GM21528 (cell line): Measurements from ENCODE around the gene FNBP1.
"Not testable (repeated sequence)": the region's sequence is repeated elsewhere in the genome, so short reads cannot be mapped to it uniquely, and the experiment has no call there.

Source experiments
- ATAC-seq: cut with Tn5 transposase; IDR thresholded peaks from one replicate; pipeline ENCODE4 v1.9.1; 2021; ENCODE audit warnings: mild to moderate bottlenecking, moderate library complexity; ENCODE audit not compliant: unreplicated experiment, low FRiP score

FNBP1 gene

DNA sequence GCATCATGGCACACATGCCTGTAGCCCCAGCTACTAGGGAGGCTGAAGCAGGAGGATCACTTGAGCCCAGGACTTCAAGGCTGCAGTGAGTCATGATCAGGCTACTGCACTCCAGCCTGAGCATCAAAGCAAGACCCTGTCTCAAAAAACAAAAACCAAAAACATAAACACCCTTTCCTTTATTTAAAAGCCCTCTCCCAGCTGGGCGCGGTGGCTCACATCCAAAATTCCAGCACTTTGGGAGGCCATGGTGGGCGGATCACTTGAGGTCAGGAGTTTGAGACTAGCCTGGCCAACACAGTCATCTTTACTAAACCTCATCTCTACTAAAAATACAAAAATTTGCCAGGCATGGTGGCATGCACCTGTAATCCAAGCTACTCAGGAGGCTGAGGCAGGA, 45.3 kb downstream of the FNBP1 start:
- ATAC-seq, result not testable (repeated sequence)

DNA sequence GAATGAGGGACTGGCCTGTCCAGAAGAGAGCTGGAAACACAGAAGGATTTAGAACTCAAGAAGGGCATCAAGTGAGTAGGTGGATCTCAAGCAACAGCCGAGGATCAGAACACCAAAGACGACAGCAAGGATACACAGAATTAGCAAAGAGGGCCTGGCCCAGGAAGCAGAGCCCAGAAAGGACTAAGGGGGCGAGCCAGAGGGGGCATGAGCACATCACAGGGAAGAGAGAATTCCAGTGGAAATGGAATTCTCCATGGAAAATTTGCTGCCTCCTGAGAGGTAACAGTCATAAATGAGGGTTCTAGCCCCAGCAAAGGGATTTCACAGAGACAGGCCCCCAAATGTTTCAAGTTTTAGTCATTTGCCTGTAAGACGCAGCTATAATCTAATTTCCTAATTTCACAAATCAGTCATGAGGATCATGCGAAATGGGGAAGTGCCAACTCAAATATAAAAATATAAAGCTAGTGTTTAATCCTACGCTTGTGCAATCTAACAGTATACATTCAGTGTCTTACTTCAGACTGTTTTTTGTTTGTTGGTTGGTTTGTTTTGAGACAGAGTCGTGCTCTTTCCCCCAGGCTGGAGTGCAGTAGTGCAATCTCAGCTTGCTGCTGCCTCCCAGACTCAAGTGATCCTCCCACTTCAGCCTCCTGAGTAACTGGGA, 46.7 kb downstream of the FNBP1 start:
- ATAC-seq, result no peak

DNA sequence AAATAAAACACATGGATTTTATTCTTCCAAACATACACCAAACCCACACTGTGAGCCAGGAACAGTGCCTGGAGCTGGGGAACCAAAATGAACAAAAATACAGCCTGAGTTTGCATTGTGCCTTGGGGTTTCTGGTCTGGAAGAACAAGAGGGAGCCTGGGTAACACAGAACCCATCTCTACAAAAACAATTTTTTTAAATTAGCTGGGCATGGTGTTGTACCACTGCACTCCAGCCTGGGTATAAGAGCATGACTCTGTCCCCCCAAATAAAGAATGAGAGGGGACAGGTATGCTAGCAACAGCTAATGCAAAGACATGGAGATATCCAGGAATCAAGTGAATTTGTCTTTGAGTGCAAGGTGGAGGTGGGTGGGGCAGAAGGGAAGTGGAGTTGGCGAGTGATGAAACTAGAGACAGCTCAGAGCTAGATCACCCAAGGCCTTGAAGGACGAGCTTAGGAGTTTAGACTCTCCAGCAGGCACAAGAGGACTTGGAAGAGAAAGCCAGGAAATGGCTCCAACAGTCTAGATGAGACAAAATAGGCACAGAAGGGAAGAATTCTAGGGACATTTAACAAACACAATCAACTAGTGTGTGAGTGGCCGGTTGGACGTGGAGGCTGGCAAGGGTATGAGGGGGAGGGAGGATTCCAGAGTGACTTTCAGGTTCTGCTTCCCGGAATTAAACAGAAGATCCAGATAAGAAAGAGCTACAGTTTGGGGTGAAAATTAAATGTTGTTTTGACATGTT, 47.4 kb downstream of the FNBP1 start:
- no peak for ATAC-seq

DNA sequence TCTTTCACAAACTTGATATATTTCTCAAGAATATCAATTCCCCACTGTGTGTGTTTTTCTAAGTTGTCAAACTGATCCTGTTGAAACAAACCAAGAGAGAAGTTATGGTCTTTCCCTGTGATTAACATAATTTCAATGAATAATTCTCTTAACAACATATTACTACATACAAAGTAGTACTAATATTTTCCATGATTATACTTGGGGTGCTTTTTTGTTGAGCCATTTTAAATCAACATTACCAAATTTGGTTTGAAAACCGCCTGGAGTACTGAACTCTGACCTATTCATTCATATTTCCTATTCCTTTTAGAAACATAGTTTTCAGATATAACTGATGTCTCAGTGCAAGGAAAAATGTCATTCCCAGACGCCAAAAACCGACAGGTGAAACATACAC, 48.1 kb downstream of the FNBP1 start:
- no peak for ATAC-seq

DNA sequence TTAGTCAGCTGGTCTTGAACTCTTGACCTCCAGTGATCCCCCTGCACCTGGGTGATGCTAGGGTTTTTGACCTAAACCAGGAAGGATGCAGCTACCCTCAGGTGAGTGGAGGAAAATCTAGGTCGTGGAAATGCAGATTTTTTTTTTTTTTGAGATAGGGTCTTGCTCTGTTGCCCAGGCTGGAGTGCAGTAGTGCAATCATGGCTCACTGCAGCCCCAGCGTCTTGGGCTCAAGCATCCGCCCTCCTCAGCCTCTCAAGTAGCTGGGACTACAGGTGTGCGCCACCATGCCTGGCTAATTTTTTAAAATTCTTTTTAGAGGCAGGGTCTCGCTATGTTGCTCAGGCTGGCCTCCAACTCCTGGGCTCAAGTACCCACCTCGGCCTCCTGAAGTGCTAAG, 51.9 kb downstream of the FNBP1 start:
- not testable (repeated sequence) for ATAC-seq

DNA sequence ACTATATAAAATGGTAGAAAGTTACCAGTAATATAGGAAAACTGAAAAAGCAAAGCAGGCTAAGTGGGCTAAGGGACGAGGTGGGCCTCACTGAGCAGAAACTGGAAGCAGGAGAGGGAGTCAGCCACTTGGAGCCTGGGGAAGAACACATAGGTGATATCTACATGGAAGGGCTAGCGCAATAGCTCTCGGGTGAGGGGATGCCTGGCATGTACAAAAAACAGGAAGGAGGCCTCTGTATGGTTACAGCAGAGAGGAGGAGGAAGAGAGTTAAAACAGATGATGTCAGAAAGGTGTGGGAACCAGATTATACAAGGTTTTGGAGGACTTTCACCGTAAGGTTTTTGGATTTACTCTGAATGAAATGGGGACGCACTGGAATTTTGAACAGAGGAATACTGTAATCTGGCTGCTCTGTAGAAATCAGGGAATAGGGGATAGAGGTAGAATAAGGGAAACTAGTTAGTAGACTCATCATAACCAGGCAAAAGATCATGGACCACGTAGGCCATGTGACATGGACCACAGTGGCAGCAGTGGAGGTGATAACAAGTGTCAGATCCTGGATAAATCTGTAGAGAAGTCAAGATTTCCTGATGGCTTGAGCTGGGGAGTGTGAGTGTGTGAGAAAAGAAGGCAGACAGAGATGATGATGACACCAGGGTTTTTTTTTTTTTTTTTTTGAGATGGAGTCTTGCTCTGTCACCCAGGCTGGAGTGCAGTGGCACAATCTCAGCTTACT, 52.5 kb downstream of the FNBP1 start:
- ATAC-seq, result no peak

DNA sequence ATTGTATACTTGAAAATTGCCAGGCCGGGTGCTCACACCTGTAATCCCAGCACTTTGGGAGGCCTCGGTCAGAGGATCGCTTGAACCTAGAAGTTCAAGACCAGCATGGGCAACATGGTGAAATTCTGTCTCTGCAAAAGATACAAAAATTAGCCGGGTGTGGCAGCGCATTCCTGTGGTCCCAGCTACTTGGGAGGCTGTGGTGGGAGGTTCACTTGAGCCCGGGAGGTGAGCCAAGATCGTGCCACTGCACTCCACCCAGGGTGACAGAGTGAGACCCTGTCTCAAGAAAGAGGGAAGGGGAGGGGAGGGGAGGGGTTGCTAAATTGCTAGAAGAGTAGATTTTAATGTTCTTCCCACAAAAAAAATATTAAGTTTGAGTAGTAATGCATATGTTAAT, 53.2 kb downstream of the FNBP1 start:
- ATAC-seq, result no peak

DNA sequence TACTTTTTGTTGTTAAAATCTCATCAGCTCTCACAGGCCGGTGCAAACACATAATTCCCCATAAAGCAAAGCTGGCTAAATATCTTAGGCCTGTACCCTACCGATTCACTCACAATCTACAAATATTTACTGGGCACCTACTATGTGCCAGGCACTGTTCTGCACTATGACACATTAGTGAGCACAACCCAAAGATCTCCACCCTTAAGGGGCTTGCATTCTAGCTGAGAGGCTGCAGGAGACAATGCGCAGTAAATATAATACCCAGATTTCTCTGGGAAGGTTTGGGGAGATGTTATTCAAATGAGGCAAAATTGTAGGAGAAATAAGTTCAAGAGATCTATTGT, 53.7 kb downstream of the FNBP1 start:
- peak; percentile 10 for ATAC-seq

DNA sequence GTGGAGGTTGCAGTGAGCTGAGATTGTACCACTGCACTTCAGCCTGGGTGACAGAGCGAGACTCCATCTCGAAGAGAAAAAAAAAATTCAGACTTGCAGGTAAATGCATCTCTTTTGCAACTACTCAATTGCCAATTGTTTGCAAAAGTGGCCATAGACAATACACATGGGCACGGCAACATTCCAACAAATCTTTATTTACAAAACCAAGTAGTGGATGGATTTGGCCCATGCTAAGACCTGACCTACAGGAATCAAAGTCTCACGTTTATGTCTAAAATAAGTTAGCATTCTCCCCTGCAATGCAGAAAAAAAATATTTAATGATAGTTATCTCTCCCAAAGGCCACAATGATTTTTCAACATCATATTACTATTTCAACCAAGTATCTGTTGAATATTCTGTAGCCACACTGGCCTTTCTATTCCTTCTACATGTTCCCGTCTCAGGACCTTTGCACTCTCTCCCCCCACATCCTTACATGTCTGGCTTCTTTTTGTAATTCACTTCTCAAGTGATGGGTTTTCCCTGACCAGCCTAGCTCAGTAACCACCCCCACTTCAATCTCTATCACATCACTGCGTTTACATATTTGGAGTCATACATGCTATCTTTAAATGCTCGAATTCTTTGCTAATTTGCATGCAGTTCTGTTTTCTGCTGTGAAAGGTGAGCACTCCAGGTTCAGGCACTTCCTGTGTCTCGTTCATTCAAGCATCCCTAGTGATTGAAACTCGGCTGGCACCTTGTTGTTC, 54.2 kb downstream of the FNBP1 start:
- peak; percentile 52 for ATAC-seq

DNA sequence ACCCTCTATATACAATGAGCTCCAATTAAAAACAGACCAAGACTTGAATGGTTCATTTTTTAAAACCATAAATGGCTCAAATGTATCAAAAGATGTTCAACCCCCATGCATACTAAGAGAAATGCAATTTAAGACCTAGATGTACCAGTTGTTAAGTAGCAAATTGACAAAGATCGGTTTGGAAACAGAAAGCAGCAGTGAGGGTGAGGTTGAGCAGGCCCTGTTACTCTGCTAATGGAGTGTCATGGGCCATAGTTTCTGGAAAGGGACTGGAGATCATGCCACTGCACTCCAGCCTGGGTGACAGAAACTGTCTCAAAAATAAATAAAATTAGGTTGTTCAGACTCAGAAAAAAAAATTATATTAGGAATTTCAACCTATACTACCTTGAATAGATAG, 55.0 kb downstream of the FNBP1 start:
- no peak for ATAC-seq

DNA sequence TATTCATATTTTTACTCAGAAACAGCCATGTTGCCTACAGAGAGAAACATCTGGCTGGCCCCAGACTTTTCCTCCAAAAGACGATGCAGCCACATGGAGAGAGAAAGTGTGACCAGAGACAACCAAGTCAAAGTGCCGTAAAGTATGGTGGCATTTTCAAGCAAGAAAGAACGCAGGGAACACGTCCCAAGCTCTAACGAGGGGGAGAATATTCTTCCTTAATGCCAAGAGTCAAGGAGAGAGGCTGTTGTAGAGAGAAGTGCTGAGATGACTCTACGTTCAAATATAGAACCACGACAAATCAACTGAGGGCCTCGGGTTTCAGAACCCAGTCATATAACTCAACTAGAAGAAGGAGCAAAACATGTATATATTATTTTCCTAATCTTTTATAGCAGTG, 55.9 kb downstream of the FNBP1 start:
- no peak for ATAC-seq

DNA sequence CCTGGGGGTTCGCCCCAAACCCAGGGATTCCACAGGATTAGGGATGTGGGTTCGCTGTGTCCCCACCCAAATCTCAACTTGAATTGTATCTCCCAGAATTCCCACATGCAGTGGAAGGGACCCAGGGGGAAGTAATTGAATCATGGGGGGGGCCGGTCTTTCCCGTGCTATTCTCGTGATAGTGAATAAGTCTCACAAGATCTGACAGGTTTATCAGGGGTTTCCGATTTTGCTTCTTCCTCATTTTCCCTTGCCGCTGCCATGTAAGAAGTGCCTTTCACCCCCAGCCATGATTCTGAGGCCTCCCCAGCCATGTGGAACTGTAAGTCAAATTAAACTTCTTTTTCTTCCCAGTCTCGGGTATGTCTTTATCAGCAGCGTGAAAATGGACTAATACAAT, 58.4 kb downstream of the FNBP1 start:
- not testable (repeated sequence) for ATAC-seq

DNA sequence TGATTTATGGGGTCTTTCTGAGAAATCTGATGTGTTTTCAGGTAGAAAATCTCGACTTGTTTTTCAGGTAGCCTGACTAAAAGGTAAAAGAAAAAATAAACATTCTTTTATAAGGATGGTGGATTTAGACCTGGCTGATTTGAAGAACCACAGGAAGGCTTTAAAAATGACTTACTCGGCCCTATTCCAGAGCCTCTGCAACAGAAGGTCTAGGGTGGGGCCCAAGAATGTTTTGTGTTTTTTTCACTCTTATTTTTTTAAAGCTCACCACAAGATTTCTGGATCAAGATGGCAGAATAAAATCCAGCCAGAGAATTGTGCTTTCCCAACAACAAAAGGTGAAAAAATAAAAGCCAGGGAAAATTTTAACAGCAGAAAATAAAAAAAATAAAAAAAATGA, 59.1 kb downstream of the FNBP1 start:
- ATAC-seq, result no peak

DNA sequence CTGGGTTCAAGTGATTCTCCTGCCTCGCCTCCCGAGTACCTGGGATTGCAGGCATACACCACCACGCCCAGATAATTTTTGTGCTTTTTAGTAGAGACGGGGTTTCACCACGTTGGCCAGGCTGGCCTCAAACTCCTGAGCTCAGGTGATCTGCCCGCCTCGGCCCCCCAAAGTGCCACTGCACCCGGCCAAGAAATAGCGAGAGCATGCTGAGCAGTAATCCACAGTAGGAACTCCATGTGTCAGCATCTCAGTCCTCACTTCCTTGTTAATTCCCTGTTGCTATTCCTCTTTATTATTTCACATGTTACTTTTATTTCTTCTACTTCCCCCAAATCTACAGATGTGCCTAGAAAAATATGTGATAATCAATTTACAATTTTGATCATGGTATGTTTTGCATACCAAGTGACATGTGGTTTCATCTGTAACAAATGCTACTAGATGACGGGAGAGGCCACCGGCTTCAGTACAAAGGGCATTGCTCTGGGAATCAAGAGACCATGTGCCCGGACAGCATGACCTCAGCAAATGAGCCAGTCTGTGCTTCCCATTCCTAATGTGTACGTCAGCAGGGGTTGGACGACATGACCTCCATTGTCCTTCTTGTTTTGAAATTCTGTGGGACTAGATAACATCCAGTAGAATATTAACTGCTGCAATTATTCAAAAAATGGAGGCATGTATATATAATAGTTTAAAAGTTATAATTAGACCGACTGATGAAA, 61.6 kb downstream of the FNBP1 start:
- ATAC-seq, result no peak

DNA sequence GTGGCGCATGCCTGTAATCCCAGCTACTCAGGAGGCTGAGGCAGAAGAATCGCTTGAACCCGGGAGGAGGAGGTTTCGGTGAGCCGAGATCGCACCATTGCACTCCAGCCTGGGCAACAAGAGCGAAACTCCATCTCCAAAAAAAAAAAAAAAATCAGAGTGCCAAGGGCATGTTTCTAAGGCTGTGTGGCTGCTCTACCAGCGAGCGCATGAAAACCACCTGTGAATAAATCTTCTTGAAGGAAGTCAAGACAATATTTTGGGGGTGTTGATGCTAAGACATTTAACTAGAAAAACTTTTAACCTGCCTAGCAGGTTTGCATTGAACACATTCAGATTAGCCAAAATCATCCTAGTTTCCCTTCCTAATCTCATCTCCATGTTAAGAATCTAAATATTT, 62.8 kb downstream of the FNBP1 start:
- not testable (repeated sequence) for ATAC-seq

DNA sequence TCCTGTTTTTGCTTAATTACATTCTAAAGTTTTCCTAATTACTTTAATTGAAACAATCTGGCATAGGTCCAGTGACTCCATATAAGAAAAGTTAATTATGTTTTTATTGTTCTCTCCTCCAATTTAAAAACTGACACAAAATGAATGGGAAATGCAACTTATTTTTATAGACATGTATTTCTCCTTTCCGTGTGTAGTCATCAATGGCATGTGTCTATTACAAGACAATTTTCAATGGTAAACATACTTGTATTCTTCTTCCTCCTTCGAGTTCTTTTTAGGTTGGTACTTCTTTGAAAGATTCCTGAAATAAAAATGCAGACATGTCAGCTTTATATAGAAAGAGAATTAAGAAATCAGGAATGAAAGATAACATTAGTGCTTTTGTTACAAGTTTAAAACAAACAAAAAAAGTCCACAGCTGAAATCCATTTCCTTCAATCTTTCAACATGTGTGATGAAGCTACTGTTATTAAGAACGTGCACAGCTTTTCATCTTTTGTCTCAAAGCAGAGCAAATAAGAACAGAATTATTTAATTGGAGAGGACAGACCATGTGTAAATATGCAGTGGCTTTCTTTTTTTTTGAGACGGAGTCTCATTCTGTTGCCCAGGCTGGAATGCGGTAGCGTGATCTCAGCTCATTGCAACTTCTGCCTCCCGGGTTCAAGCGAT, 63.8 kb downstream of the FNBP1 start:
- no peak for ATAC-seq

DNA sequence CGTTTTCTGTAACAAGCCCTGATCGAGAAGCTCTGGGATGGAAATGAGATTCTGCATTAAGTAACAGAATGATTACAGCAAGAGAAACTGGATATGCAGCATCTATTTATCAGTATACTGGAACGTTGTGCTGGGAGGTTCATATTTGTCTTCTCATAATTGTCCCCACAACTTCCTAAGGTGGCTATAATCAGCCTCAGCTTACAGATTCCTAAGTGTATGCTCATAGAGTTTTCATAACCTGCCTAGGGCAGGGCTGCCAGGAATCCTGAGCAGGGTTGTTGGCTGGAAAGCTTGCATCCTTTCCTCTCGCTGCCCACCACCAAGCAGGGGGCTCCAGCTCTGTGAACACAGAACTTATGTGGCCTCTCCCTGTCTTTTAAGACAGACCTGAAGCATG, 70.2 kb downstream of the FNBP1 start:
- no peak for ATAC-seq

DNA sequence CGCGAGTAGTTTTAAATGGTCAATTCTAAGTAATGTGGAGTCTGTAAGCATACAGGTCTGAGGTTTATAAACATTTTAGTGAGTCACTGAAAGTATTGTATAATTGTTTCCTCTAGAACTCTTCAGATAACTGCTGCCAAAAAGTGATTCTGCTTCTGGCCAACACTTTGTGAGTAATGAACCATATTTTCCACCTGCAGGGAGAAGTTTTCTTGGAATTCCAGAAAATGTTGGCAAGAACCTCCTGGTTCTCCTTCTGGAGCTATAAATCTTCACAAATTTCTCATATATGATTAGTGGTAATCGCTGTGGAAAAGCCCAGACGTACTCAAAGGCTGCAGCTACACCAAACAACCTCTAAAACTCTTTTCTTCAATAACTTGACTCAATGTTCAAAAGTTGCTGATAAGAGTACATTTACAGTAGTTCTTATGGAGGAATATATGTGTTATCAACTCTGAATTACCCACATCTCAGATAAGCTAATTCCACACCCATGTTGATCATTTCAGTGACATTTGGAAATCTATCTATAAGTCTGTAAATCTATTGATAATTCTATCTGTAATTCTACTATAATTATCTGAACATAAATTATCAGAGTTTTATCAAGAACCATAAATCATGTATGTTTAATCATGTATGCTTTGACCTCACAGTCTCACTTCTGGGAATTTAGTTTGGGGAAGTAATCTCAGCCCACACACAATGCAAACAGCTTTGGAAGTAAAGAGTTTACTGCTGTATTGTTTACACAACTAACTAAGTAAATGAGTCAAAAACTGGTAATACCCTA, 74.1 kb downstream of the FNBP1 start:
- ATAC-seq, result no peak
